ENCODE data around the gene IDUA. TPM values are rescaled to one million over a fixed set of nuclear protein-coding genes. Genes with fewer than 3 reads are reported as not detected.

The IDUA gene
- total RNA-seq, 4 donors from 2014 or later = 6.7 to 25.8 (median 13.3) TPM

DNA sequence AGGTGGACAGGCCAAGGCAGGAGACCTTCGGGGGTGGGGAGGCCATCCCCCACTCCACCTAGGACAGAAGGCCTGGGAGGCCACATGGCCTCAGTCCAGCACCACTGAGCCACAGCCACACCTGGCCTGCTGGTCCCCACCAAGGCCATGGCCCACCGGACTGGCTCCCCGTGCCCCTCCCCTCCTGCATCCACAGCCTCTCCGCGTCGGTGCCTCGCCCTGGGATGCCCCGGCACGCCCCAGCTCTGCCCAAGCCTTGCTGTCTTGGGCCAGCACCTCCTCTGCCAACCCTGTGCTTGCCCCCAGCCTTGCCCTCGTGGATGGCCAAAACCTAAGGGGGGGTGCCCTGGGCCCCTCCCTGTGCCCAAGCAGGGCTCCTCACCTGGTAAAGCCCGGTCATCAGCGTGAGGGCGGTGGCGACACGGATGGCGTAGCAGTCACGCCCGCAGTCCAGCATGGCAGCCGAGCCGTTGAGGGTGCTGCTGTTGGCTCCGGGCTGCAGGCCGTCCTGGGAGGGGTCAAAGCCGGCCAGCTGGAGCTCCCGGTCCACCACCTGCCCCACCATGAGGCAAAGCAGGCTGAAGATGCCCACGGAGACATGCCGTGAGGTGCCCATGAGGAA lies 4.0 kb downstream of the IDUA start:
- TF ChIP-seq, protein P1, sequence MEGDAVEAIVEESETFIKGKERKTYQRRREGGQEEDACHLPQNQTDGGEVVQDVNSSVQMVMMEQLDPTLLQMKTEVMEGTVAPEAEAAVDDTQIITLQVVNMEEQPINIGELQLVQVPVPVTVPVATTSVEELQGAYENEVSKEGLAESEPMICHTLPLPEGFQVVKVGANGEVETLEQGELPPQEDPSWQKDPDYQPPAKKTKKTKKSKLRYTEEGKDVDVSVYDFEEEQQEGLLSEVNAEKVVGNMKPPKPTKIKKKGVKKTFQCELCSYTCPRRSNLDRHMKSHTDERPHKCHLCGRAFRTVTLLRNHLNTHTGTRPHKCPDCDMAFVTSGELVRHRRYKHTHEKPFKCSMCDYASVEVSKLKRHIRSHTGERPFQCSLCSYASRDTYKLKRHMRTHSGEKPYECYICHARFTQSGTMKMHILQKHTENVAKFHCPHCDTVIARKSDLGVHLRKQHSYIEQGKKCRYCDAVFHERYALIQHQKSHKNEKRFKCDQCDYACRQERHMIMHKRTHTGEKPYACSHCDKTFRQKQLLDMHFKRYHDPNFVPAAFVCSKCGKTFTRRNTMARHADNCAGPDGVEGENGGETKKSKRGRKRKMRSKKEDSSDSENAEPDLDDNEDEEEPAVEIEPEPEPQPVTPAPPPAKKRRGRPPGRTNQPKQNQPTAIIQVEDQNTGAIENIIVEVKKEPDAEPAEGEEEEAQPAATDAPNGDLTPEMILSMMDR (IDR thresholded peaks at IDR 0.05; ENCODE audit: low read depth) = no peak

GRCh38 chr4:991451-992296 lies 4.8 kb downstream of the IDUA start:
- TF ChIP-seq, protein P1 (IDR thresholded peaks at IDR 0.05; ENCODE audit: low read depth) = no peak

GRCh38 chr4:992297-993110 lies 5.7 kb downstream of the IDUA start:
- TF ChIP-seq, protein P1 (IDR thresholded peaks at IDR 0.05; ENCODE audit: low read depth) = no peak

- TF ChIP-seq, protein P1 (IDR thresholded peaks at IDR 0.05; ENCODE audit: low read depth) = no peak
These were observed 6.5 kb downstream of the IDUA start, which contains the start of gene SLC26A1 for GRCh38 chr4:993111-994029. TSS of gene SLC26A1 (minus strand) at chr4:993404. CDS start at chr4:991703, 1,701 bp downstream.

GRCh38 chr4:995311-996026 lies 8.6 kb downstream of the IDUA start:
- TF ChIP-seq, protein P1 (IDR thresholded peaks at IDR 0.05; ENCODE audit: low read depth) = no peak

Data from subcutaneous adipose tissue (tissue), 4 donors.